ENCODE measurements around the gene GATB. TPM values are rescaled to one million over a fixed set of nuclear protein-coding genes. Genes with fewer than 3 reads are reported as not detected.

GATB gene
- total RNA-seq, 1 donor from 2014 or later = 20.7 TPM

DNA sequence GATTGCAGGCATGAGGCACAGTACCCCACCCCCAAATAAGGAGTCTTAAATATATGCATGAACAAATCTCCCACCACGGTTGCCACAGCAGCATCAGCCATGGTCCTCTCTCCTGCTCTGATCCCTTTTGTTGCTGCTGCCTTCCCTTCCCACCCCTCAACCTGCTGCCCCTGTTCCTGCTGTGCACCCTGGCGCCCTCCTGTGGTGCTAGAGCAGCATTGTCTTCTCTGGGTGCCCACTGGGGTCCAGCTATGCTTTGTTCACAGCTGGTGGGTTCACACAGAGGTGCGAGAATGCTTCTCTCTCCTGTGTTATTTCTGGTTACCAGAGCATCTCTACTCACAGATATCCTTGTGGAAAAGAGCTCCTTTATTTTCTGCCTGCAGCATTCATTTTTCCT, 116.2 kb downstream of the GATB start:
- DNase-seq = no peak

DNA sequence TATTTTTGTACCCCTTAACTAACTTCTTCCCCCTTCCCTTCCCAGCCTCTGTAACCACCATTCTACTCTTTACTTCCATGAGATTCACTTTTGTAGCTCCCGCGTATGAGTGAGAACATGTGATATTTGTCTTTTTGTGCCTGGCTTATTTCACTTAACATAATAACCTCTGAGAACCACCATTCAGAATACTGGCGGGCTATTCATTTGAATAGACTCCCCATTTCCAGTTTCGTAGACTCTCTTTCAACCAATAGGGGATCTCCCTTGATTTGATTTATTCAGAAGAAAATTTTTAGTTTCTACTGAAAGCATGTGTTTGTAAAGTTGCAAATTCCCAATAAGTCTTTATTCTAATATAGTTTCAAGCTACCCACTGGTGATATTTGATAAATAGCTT, 117.2 kb downstream of the GATB start:
- no peak for DNase-seq

DNA sequence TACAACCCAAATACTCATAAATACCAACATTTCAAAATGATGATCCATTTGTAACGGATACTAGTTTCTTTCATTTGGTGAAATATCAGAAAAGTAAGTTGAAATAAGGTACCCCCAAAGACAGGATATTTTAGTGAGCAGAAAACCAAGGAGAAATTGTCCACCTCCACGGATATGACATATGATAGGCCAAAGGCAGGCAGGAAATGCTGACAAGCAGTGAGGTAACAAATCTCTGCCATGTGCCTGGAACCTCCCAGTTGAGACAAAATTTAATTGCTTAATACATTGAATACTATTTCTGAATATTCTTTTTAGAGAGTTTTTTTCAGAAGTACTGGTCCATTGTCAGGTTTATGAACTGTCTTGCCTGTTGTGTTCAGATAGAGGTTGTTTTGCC, 118.8 kb downstream of the GATB start:
- no peak for DNase-seq

DNA sequence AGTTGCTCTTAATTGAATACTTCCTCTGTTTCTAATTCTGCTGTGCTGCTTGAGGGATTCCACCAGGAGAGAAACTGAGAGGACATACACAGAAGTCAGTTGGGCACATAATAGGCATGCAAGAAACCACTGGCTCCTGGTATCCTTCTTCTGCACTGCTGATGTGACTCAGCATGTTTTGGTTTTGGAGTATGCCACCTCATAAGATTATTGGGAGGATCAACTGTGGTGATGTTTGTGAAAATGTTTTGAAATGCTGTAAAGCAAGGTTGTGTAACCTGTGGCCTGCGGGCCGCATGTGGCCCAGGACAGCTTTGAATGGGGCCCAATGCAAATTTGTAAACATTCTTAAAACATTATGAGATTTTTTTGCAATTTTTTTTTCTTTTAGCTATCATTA, 119.6 kb downstream of the GATB start:
- no peak for DNase-seq

DNA sequence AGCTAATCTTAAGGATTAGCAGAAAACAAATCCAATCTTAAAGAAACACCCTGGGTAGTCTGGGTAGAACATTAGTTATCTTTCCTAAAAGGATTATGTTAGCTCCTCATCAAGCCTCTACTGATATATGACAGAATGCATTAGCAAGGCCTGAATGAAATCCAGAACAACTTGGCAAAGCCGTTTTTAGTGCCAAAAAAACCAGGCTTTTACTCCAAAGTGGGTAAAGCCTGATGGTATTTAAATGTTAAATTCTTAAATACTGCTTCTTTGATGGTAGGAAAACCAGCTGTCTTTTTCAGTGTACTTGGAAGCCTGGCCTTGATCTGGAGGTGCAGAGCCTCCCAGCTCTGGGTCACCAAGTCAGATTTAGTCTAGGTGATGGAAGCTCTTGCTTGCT, 120.4 kb downstream of the GATB start:
- no peak for DNase-seq

DNA sequence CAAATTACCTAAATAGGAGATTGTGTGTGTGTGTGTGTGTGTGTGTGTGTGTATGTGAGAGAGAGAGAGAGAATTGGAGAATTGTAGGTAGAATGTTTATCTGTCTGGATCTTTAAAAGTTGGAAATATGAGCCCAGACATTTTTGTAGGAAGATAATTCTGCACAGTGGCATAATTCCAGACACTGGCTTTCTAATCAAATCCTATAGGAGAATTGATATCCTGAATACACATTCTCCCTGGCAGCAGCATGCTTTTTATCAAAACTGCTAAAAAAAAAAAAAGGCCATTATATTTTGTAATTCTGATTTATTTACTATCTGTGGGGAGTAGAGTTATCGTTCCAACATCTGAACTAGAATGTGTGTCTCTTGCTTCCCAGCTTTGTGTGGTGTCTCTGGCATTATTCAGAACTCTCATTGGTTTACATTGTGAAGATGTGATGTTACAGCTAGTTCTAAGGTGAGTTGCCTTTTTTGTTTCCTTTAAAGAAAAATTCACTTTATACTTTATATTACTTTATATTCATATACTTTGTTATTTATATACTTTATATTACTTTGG, 122.4 kb downstream of the GATB start:
- DNase-seq = no peak

DNA sequence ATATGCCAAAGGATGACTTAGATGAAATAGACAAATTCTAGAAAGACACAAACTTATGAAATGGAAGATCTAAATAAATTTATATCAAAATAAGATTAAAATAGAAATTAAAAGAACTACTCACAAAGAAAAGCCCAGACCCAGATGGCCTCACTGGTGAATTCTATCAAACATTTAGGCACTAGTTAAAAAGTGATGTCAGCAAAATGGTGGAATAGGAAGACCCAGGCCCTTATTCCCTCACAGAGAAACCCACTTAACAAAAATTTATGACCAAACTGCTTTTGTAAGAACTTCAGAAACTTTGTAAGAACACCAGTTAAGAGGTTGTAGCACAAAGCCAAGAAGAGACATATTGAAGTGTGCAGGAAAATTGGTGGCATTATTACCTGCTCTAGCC, 129.5 kb downstream of the GATB start:
- no peak for DNase-seq

DNA sequence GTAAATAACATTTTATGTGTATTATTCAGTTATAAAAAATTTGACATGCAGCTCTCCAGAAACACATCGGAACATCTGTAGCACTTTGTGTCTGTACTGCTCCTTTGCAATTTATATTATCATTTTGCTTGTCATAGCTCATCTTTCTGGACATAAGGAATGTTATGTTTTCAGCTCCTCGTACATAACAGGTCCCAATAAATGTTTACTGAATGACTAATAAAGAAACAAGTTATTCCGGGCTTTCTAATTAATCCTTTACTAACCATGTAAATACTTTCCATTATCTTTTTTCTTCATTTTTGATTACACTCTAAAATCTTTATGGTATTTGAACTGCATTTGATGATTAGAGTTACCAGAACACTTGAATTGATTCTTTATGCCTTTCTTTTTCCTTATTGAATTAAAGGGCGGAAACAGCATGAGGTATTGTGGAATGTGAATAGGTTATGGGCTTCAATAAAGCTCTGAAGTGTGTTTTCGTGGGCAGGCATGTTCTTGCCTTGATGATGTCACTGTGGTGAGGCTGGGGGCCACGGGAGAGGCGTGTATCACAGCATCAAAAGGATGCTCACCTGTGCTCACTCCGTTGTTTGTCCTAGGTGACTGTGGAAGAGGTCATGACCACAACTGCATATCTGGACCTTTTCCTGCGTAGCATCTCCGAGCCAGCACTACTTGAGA, 131.6 kb downstream of the GATB start:
- no peak for DNase-seq

DNA sequence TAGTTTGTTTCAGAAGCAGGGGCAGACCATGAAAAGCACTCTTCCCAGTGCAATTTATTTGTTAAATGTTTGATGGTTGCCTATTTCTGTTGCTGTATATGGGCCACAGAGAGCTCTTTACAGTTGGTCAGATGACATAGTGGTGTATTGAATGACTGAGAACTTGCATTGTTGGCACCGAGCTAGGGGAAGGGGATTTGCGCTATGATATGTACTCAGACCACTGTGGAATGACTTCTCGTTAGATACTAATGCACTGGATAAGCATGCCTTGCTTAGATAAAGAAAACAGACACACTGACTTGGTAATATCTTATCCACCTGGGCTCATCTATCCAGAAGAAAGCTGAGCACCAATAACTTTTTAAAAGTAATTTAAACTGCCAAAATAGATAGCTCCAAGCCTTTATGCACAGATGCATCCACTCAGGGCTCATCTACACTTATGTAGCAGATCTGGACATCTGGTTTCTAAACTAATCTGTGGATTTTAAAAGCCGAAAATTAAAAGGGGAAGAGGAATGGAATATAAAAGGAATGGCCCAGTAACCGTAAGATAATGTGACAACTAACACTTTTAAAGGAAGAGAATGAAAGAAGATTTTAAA, 132.7 kb downstream of the GATB start:
- DNase-seq = no peak

DNA sequence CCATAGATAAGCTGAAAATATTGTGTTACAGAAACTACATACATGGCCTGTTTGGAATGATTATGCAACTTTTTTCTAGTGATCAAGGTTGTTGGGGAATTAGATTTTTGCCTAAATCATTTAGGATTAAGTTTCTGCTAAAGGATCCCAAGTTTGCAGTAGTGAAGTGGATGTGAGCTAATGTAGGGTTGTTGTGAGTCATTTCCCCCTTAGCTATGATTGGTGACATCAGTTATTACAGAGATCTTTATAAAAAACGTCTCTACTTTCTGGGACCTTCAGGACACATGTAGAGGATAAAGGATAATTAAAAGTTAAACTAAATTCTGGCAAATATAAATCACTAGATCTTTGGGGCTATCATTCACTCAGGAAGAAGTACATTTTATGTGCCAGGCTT, 133.3 kb downstream of the GATB start:
- no peak for DNase-seq

DNA sequence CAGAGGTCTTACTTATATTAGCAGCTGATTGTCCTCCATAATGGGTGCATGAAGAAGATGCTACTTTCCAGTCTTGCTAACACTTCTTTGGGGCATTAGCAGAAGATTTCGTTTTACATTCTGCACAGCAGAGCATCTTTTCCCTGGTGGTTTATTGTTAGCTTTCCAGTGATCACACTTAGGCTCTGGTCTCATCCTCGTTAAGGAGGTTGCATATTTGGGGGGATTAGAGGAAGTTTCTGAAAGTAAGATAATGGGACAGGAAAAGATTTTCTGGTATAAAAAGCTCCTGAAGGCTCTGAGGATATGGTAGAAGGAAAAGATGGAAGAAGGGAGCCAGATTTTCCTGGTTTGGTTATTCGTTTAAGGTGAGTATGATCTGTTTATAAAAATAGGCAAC, 134.1 kb downstream of the GATB start:
- no peak for DNase-seq

DNA sequence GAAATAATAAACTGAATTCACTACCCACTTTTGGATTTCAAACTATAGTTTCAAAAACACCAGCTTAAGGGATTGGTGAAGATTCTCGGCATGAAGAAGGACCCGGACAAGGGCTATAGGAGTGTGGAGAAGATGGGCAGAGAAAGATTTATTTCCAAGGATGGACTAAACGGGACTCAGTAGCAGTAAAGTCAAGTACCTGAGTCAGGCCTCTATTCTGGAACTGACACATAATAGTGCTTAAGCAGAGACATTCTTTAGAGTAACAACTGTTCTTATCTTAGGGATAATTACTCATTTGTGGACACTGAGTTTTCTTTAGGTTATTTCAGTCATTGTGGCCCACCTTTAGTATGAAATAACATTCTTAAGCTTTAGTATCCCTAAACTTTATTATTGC, 134.6 kb downstream of the GATB start:
- DNase-seq = no peak

DNA sequence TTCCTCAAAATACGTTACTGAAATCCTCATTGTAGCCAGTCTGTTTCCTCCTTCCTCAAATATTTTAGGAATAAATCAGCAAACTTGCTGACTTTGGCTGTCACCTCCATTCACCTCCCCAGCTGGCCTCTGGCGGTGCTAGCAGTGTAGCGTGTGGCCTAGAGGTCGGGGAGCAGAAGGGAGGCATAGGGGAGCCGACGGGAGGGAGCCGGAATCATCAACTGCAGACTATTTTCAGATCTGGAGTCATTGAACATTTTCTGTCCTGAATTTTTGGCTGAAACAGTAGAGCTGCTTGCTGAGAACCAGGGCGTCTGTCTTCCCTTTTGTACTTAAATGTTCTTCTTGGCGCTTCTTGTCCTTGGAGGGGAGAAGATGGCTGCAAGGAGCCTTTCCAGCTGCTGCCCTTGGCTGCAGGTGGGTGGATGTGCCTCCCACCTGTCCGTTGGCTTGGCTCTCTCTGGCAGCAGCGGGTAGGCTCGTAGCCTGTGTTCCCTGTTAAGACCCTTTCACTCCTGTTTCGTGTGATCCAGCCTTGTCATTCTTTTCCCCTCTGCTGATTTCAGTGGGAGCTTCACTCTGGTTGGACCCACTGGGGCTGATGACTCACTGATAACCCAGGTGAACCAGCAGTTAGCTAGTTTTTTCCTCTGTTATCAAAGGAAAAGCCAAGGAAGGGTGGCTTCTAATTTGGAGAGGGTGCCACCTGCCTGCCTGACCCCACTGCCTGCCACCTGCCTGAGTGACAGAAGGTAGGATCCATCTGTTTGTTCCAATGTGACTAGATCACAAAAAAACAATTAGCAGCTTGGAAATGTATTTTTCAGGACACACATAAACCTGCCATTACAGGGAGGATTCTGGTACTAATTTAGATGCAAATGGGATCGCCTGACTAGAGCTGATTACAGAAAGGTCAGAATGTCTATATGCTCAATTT, 135.9 kb downstream of the GATB start:
- no peak for DNase-seq

Data from occipital lobe (tissue), 2 donors.